ENCODE measurements around the gene DLL4. TPM values are rescaled to one million over a fixed set of nuclear protein-coding genes. Genes with fewer than 3 reads are reported as not detected.
A peak's percentile ranks its signal among the peaks of the same experiment; 100 is the strongest.

DLL4 gene
- total and polyA plus RNA-seq, 12 donors = 0.66 to 15.9 (median 3.9) TPM

GRCh38 chr15:40985541-40986330 is 56.6 kb downstream of the DLL4 start:
- Histone ChIP-seq H3K4me3 (no peak overlapping the region), H3K36me3 (replicated peaks in 1 of 2) (peaks cover 0 to 73% of the 10 kb centered on the region in 2 donors), H3K4me1 (replicated peaks in 1 of 2) (peaks cover 0 to 15% of the 10 kb centered on the region in 2 donors), H3K27me3 (no peaks in the 10 kb centered on the region), H3K27ac (peak overlapping the region in 4 of 5 donors; percentile 26 to 80 (median 62)), H3K9me3 (replicated peaks in 1 of 3) (no peaks in the 10 kb centered on the region)
- 68 to 85% (median 72%) methylated on average over 2 to 6 of the region's 6 CpGs for WGBS, 4 donors
- intact Hi-C loops (cut with DNase I) = no loop called here
- TF ChIP-seq CTCF (IDR thresholded peaks at IDR 0.05) = no peak
- TF ChIP-seq POLR2A (IDR thresholded peaks at IDR 0.05) = no peak
- peak in 4 of 7 donors; percentile 6 to 48 (median 38) for DNase-seq

GRCh38 chr15:40986820-40987219 is 57.7 kb downstream of the DLL4 start:
- no peaks in the 10 kb centered on the region for H3K27me3 ChIP-seq
- no peaks in the 10 kb centered on the region for H3K9me3 ChIP-seq (replicated peaks in 1 of 3)
- intact Hi-C loops (cut with DNase I) = no loop called here
- DNase-seq = no peak
- TF ChIP-seq CTCF (IDR thresholded peaks at IDR 0.05) (no peak), POLR2A (IDR thresholded peaks at IDR 0.05) (no peak)
- H3K4me3 ChIP-seq = no peak overlapping the region
- H3K36me3 ChIP-seq (replicated peaks in 1 of 2) = peaks cover 0 to 63% of the 10 kb centered on the region in 2 donors
- WGBS, 4 donors = 82 to 88% (median 88%) methylated on average over 7 of the region's 7 CpGs
- no peak overlapping the region for H3K27ac ChIP-seq
- peaks cover 0 to 15% of the 10 kb centered on the region in 2 donors for H3K4me1 ChIP-seq (replicated peaks in 1 of 2)

- 93 to 97% (median 95%) methylated on average over 4 of the region's 4 CpGs for WGBS, 4 donors
- H3K9me3 ChIP-seq (replicated peaks in 1 of 3) = no peaks in the 10 kb centered on the region
- TF ChIP-seq CTCF (IDR thresholded peaks at IDR 0.05) = no peak
- no peak for TF ChIP-seq POLR2A (IDR thresholded peaks at IDR 0.05)
- H3K27me3 ChIP-seq = no peaks in the 10 kb centered on the region
- peaks cover 0 to 49% of the 10 kb centered on the region in 2 donors for H3K36me3 ChIP-seq (replicated peaks in 1 of 2)
- DNase-seq = no peak
- H3K4me3 ChIP-seq = no peak overlapping the region
- intact Hi-C loops (cut with DNase I) = no loop called here
- no peak overlapping the region for H3K27ac ChIP-seq
- peaks cover 5 to 25% of the 10 kb centered on the region in 2 donors for H3K4me1 ChIP-seq (replicated peaks in 1 of 2)
These were observed 59.0 kb downstream of the DLL4 start for GRCh38 chr15:40988156-40988555.

Small RNA genes lying within 50 kb of the gene (small RNA-seq; reads per million reads assigned to genes)
- 0 reads per million in 2 donors for gene ISCA1P4

Other genes with a start within 250 kb of the DLL4 start
- gene RAD51, start 234.2 kb upstream of the DLL4 start, total RNA-seq = 1 to 10 TPM in 4 of 9 donors, under 1 TPM in 3, not detected in 2; 0.47 to 5.2 (median 1.1) TPM
- gene RAD51, start 234.2 kb upstream of the DLL4 start, polyA plus RNA-seq = under 1 TPM in 2 of 3 donors, not detected in 1; 0.74 to 0.82 TPM
- 10 to 100 TPM; 20.6 to 50.1 (median 33.9) TPM for gene RMDN3, start 174.1 kb upstream of the DLL4 start, total RNA-seq
- 10 to 100 TPM; 19.2 to 45.4 (median 22.4) TPM for gene RMDN3, start 174.1 kb upstream of the DLL4 start, polyA plus RNA-seq
- 10 to 100 TPM in 8 of 9 donors, 1 to 10 TPM in 1; 7.8 to 77.3 (median 19.9) TPM for gene GCHFR, start 165.3 kb upstream of the DLL4 start, total RNA-seq
- gene GCHFR, start 165.3 kb upstream of the DLL4 start, polyA plus RNA-seq = 10 to 100 TPM in 2 of 3 donors, 1 to 10 TPM in 1; 6.1 to 27.0 (median 23.6) TPM
- gene C15orf62, start 159.4 kb upstream of the DLL4 start, total RNA-seq = 1 to 10 TPM in 1 of 9 donors, under 1 TPM in 4, not detected in 4; 0.11 to 1.1 (median 0.46) TPM
- gene C15orf62, start 159.4 kb upstream of the DLL4 start, polyA plus RNA-seq = under 1 TPM; 0.07 to 0.97 (median 0.27) TPM
- gene ZFYVE19, start 122.3 kb upstream of the DLL4 start, total RNA-seq = 10 to 100 TPM; 11.0 to 35.1 (median 27.3) TPM
- 10 to 100 TPM; 12.0 to 25.3 (median 24.1) TPM for gene ZFYVE19, start 122.3 kb upstream of the DLL4 start, polyA plus RNA-seq
- 10 to 100 TPM; 27.4 to 88.6 (median 42.2) TPM for gene DNAJC17, start 121.9 kb upstream of the DLL4 start, total RNA-seq
- gene DNAJC17, start 121.9 kb upstream of the DLL4 start, polyA plus RNA-seq = 100 to 1,000 TPM in 2 of 3 donors, 10 to 100 TPM in 1; 33.0 to 174 (median 170) TPM
- not detected for gene PPP1R14D, start 100.6 kb upstream of the DLL4 start, total RNA-seq
- gene PPP1R14D, start 100.6 kb upstream of the DLL4 start, polyA plus RNA-seq = not detected
- 1 to 10 TPM in 6 of 9 donors, under 1 TPM in 3; 0.17 to 5.1 (median 1.3) TPM for gene SPINT1, start 85.3 kb upstream of the DLL4 start, total RNA-seq
- 1 to 10 TPM in 2 of 3 donors, under 1 TPM in 1; 0.46 to 1.3 (median 1.1) TPM for gene SPINT1, start 85.3 kb upstream of the DLL4 start, polyA plus RNA-seq
- under 1 TPM in 2 of 9 donors, not detected in 7; 0.11 to 0.34 TPM for gene RHOV, start 55.1 kb upstream of the DLL4 start, total RNA-seq
- under 1 TPM in 2 of 3 donors, not detected in 1; 0.13 to 0.16 TPM for gene RHOV, start 55.1 kb upstream of the DLL4 start, polyA plus RNA-seq
- gene VPS18, start 34.9 kb upstream of the DLL4 start, total RNA-seq = 10 to 100 TPM; 18.0 to 43.4 (median 35.0) TPM
- gene VPS18, start 34.9 kb upstream of the DLL4 start, polyA plus RNA-seq = 10 to 100 TPM in 1 of 3 donors, 1 to 10 TPM in 2; 8.9 to 16.0 (median 10.0) TPM
- 1 to 10 TPM in 4 of 9 donors, under 1 TPM in 4, not detected in 1; 0.24 to 2.4 (median 0.95) TPM for gene CHAC1, start 24.1 kb downstream of the DLL4 start, total RNA-seq
- 1 to 10 TPM in 2 of 3 donors, under 1 TPM in 1; 0.55 to 1.3 (median 1.3) TPM for gene CHAC1, start 24.1 kb downstream of the DLL4 start, polyA plus RNA-seq
- 10 to 100 TPM; 16.7 to 25.0 (median 17.9) TPM for gene INO80, start 186.9 kb downstream of the DLL4 start, total RNA-seq
- 10 to 100 TPM in 1 of 3 donors, 1 to 10 TPM in 2; 5.4 to 20.6 (median 5.9) TPM for gene INO80, start 186.9 kb downstream of the DLL4 start, polyA plus RNA-seq